Fibroblast of skin of right quadriceps (primary cell): Measurements from ENCODE around the gene SERINC5.
"Not testable (repeated sequence)": the region's sequence is repeated elsewhere in the genome, so short reads cannot be mapped to it uniquely, and the experiment has no call there.

ENCODE experiments used
- DNase-seq: peaks from one replicate; pipeline ENCODE4 v3.0.0-alpha.2; 2013

The SERINC5 gene

GRCh38 chr5:80165452-80165851 lies 90.4 kb downstream of the SERINC5 start:
- no peak for DNase-seq

GRCh38 chr5:80161165-80161564 lies 94.7 kb downstream of the SERINC5 start:
- DNase-seq = no peak

- no peak for DNase-seq
Observed at GRCh38 chr5:80160242-80160641, 95.6 kb downstream of the SERINC5 start.

- no peak for DNase-seq
Observed at GRCh38 chr5:80159133-80159815, 96.6 kb downstream of the SERINC5 start.

GRCh38 chr5:80156156-80156555 lies 99.7 kb downstream of the SERINC5 start:
- peak; percentile 13 for DNase-seq

GRCh38 chr5:80154749-80155148 lies 101.1 kb downstream of the SERINC5 start:
- DNase-seq = no peak

- DNase-seq = not testable (repeated sequence)
Observed at GRCh38 chr5:80154289-80154688, 101.6 kb downstream of the SERINC5 start.

GRCh38 chr5:80153586-80154126 lies 102.2 kb downstream of the SERINC5 start:
- DNase-seq = no peak

GRCh38 chr5:80152778-80153177 lies 103.1 kb downstream of the SERINC5 start:
- no peak for DNase-seq

GRCh38 chr5:80151890-80152289 lies 104.0 kb downstream of the SERINC5 start:
- DNase-seq = no peak

GRCh38 chr5:80150731-80151130 lies 105.1 kb downstream of the SERINC5 start:
- no peak for DNase-seq

GRCh38 chr5:80149161-80149609 lies 106.7 kb downstream of the SERINC5 start:
- no peak for DNase-seq

- no peak for DNase-seq
Observed at GRCh38 chr5:80147119-80147815, 108.6 kb downstream of the SERINC5 start.

GRCh38 chr5:80146046-80146445 lies 109.8 kb downstream of the SERINC5 start:
- DNase-seq = no peak

- DNase-seq = no peak
Observed at GRCh38 chr5:80143491-80143890, 112.4 kb downstream of the SERINC5 start.

GRCh38 chr5:80142996-80143395 lies 112.9 kb downstream of the SERINC5 start:
- no peak for DNase-seq

GRCh38 chr5:80141681-80142080 lies 114.2 kb downstream of the SERINC5 start:
- DNase-seq = peak; percentile 23

- peak; percentile 63 for DNase-seq
Observed at GRCh38 chr5:80141147-80141671, 114.6 kb downstream of the SERINC5 start.

GRCh38 chr5:80140496-80140895 lies 115.4 kb downstream of the SERINC5 start:
- no peak for DNase-seq

GRCh38 chr5:80139466-80139972 lies 116.3 kb downstream of the SERINC5 start:
- no peak for DNase-seq

GRCh38 chr5:80138486-80138885 lies 117.4 kb downstream of the SERINC5 start:
- no peak for DNase-seq

GRCh38 chr5:80136798-80137197 lies 119.0 kb downstream of the SERINC5 start:
- DNase-seq = not testable (repeated sequence)

- DNase-seq = no peak
Observed at GRCh38 chr5:80134876-80135275, 121.0 kb downstream of the SERINC5 start.

- no peak for DNase-seq
Observed at GRCh38 chr5:80129146-80129545, 126.7 kb downstream of the SERINC5 start.
